AG04450 (cell line): ENCODE results near the gene ZNF804B. TPM values are rescaled to one million over a fixed set of nuclear protein-coding genes. Genes with fewer than 3 reads are reported as not detected.

Source experiments
- CTCF ChIA-PET: fragments of 300-600, 350-600 bp; formaldehyde crosslinking; extraction: SDS; loops from one replicate; lab custom pipeline; 2022; ENCODE audit warnings: antibody characterized with exemption, inconsistent platforms; lab: Charles Lee
- POLR2A ChIA-PET: fragments of 350-600 bp; formaldehyde crosslinking; extraction: SDS; loops from one replicate; lab custom pipeline; 2021; ENCODE audit warnings: antibody characterized with exemption, inconsistent platforms; lab: Yijun Ruan, JAX
- DNase-seq: peaks from one replicate; pipeline ENCODE4 v3.0.0-alpha.2; 2011; ENCODE audit warnings: low read depth, low spot score
- H3K27ac ChIP-seq: one replicate; pipeline ENCODE4 v1.5.1; 2012; ENCODE audit warnings: low read depth, low read length, control low read depth
- H3K27me3 ChIP-seq: one replicate; pipeline ENCODE4 v1.6.0; 2012; ENCODE audit warnings: low read length; ENCODE audit not compliant: control insufficient read depth, insufficient read depth
- H3K4me3 ChIP-seq: 2 replicates; pipeline ENCODE4 v1.5.1; 2011; ENCODE audit warnings: mild to moderate bottlenecking, low read depth, low read length, control low read depth
- H3K9me3 ChIP-seq: 2 replicates; pipeline ENCODE4 v1.5.1; 2012; ENCODE audit warnings: low read length; ENCODE audit not compliant: control insufficient read depth, insufficient read depth
- polyA plus RNA-seq: library from polyadenylated mRNA; depleted of rRNA; stranded (reverse); fragments of >200 nt; gene quantifications from 2 replicates; pipeline ENCODE4 v1.2.3, GENCODE V29; 2011
- TF ChIP-seq, protein P1 (sequence below): IDR thresholded peaks from 2 replicates; pipeline ENCODE4 v1.5.1; 2011; ENCODE audit warnings: low read depth, low read length, control low read depth, inconsistent platforms

ZNF804B gene
- polyA plus RNA-seq, 1 experiment: not detected

DNA sequence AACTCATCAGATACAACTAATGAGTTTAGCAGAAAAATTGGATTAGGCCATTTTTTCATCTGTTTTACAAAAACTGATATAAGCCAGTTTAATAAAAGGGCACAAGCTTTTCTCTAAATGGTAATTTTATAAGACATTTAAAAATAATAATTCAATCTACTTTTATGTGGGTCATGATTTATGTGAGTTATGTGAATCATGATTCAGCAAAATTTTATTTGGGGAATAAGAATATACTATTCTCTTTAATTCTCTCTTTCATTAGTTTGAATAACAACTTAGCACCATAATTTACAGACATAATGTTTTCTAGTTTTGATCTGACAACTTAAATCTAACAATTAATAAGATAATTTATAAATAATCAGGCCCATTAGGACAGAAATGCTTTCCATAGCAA lies 99.8 kb downstream of the ZNF804B start:
- TF ChIP-seq, protein P1, sequence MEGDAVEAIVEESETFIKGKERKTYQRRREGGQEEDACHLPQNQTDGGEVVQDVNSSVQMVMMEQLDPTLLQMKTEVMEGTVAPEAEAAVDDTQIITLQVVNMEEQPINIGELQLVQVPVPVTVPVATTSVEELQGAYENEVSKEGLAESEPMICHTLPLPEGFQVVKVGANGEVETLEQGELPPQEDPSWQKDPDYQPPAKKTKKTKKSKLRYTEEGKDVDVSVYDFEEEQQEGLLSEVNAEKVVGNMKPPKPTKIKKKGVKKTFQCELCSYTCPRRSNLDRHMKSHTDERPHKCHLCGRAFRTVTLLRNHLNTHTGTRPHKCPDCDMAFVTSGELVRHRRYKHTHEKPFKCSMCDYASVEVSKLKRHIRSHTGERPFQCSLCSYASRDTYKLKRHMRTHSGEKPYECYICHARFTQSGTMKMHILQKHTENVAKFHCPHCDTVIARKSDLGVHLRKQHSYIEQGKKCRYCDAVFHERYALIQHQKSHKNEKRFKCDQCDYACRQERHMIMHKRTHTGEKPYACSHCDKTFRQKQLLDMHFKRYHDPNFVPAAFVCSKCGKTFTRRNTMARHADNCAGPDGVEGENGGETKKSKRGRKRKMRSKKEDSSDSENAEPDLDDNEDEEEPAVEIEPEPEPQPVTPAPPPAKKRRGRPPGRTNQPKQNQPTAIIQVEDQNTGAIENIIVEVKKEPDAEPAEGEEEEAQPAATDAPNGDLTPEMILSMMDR: no peak
- ChIA-PET CTCF (no interaction called here), POLR2A (no interaction called here)
- Histone ChIP-seq H3K27ac (no peak overlapping the region), H3K4me3 (no peak overlapping the region), H3K9me3 (peaks cover 6% of the 10 kb centered on the region), H3K27me3 (no peaks in the 10 kb centered on the region)
- DNase-seq: no peak

DNA sequence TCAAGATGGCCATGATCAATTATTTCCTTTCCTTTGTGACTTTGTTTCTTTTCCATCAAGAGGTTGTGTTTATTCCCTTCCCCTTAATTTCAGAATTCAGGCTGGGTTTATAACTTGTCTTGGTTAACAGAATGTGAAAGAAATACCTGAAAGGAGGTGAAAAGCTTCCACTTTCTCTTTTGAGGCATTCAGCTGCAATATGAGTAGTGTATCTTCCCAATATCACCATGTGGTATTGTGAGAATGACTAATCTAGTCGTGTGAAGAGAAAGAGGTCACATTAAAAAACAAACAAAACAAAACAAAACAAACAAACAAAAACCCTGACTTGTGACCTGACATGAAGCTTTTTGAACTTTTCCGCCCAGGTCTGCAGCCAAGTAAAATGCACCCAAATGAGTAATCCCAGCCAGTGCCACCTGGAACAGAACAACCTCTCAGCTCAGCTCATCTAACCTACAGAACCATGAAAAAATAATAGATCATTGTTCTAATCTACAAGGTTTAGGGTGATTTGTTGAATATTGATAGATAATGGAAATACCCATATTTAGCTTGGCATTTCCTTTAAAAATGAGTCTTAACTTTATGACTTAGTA lies 106.9 kb downstream of the ZNF804B start:
- Histone ChIP-seq H3K9me3 (peaks cover 12% of the 10 kb centered on the region), H3K27ac (no peak overlapping the region), H3K27me3 (no peaks in the 10 kb centered on the region), H3K4me3 (no peak overlapping the region)
- no peak for DNase-seq
- ChIA-PET POLR2A (no interaction called here), CTCF (no interaction called here)
- TF ChIP-seq, protein P1: no peak

DNA sequence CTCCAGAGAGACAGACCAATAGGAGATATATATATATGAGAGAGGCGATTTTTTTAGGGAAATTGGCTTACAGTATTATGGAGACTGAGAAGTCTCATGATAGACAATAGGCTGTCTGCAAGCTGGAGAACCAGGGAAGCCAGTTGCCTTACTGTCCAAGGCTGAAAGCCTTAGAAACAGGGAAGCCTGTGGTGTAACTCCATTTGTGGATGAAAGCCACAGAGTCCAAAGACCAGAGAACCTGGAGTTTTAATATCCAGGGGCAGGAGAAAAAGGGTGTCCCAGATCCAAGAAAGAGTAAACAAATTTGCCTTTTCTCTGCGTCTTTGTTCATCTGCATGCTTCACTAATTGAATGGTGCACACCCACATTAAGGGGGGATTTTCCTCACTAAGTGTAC lies 107.7 kb downstream of the ZNF804B start:
- Histone ChIP-seq H3K27me3 (no peaks in the 10 kb centered on the region), H3K9me3 (peaks cover 12% of the 10 kb centered on the region), H3K4me3 (no peak overlapping the region), H3K27ac (no peak overlapping the region)
- no peak for DNase-seq
- ChIA-PET CTCF (no interaction called here), POLR2A (no interaction called here)
- TF ChIP-seq, protein P1: no peak

DNA sequence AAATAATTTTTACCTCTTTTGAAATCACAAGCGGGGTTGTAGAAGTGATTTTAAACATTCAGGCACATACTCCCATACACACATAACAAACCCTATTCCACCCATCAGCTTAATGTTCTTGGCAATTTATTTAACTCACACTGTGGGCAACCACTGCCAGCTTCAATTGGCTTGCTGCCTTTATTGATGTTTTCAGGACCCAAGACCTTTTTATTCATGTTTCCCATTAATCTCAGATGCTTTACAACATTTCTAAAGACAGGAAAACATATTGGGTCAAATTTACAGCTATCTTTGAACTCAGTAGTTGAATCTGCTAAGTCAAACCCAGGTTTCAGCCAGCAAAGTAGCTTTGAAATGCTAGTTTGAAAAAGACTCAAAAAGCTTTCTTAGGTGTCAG lies 109.0 kb downstream of the ZNF804B start:
- ChIA-PET CTCF (no interaction called here), POLR2A (no interaction called here)
- Histone ChIP-seq H3K27ac (no peak overlapping the region), H3K4me3 (no peak overlapping the region), H3K9me3 (peaks cover 12% of the 10 kb centered on the region), H3K27me3 (no peaks in the 10 kb centered on the region)
- DNase-seq: no peak
- TF ChIP-seq, protein P1: no peak

DNA sequence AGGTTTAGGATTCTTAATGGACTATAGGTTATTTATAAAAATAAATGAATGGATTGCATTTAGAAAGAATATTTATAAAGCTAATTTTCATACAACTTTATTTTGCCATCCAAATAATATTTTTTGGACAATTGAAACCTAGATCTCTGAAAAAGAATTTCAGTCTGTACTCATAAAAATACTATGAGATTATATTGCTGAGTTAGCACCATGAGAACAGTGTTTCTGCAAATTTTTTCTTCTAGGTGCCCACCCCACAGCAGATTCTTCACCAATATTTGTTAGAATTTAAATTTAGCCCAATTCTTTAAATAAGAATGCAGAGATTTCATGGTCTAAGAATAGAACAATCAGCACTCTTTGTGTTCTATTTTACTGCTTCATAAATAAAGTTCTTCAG lies 121.6 kb downstream of the ZNF804B start:
- ChIA-PET CTCF (no interaction called here), POLR2A (no interaction called here)
- DNase-seq: no peak
- H3K27me3 ChIP-seq: no peaks in the 10 kb centered on the region
- no peak overlapping the region for H3K4me3 ChIP-seq
- 0 out of 2 replicates have a peak, but pooled peaks cover 4% of the 10 kb centered on the region for H3K9me3 ChIP-seq
- TF ChIP-seq, protein P1: no peak
- no peak overlapping the region for H3K27ac ChIP-seq
